ENCODE results near the gene ADGRL2. TPM values are rescaled to one million over a fixed set of nuclear protein-coding genes. Genes with fewer than 3 reads are reported as not detected.

The ADGRL2 gene
- polyA plus RNA-seq, 1 donor = 62.7 TPM

GRCh38 chr1:81907575-81907974 is 106.8 kb downstream of the ADGRL2 start:
- no peak for DNase-seq (ENCODE audit: low read depth)

GRCh38 chr1:81912383-81912782 is 111.6 kb downstream of the ADGRL2 start:
- DNase-seq (ENCODE audit: low read depth) = no peak

- DNase-seq (ENCODE audit: low read depth) = no peak
These were observed 115.2 kb downstream of the ADGRL2 start for GRCh38 chr1:81915937-81916336.

GRCh38 chr1:81920245-81920740 is 119.6 kb downstream of the ADGRL2 start:
- no peak for DNase-seq (ENCODE audit: low read depth)

GRCh38 chr1:81920886-81921285 is 120.2 kb downstream of the ADGRL2 start:
- DNase-seq (ENCODE audit: low read depth) = no peak

- DNase-seq (ENCODE audit: low read depth) = no peak
These were observed 120.6 kb downstream of the ADGRL2 start for GRCh38 chr1:81921344-81921743.

- no peak for DNase-seq (ENCODE audit: low read depth)
These were observed 121.2 kb downstream of the ADGRL2 start for GRCh38 chr1:81921851-81922462.

GRCh38 chr1:81922955-81923354 is 122.2 kb downstream of the ADGRL2 start:
- no peak for DNase-seq (ENCODE audit: low read depth)

GRCh38 chr1:81929106-81929505 is 128.4 kb downstream of the ADGRL2 start:
- DNase-seq (ENCODE audit: low read depth) = no peak

GRCh38 chr1:81936853-81937252 is 136.1 kb downstream of the ADGRL2 start:
- DNase-seq (ENCODE audit: low read depth) = no peak

- DNase-seq (ENCODE audit: low read depth) = peak; percentile 32
These were observed 137.2 kb downstream of the ADGRL2 start for GRCh38 chr1:81937791-81938450.

- no peak for DNase-seq (ENCODE audit: low read depth)
These were observed 147.8 kb downstream of the ADGRL2 start for GRCh38 chr1:81948495-81948894.

- DNase-seq (ENCODE audit: low read depth) = no peak
These were observed 148.7 kb downstream of the ADGRL2 start for GRCh38 chr1:81949421-81949820.

GRCh38 chr1:81950037-81950436 is 149.3 kb downstream of the ADGRL2 start:
- no peak for DNase-seq (ENCODE audit: low read depth)

- peak; percentile 14 for DNase-seq (ENCODE audit: low read depth)
These were observed 150.0 kb downstream of the ADGRL2 start for GRCh38 chr1:81950591-81951244.

GRCh38 chr1:81954534-81955020 is 153.8 kb downstream of the ADGRL2 start:
- no peak for DNase-seq (ENCODE audit: low read depth)

- DNase-seq (ENCODE audit: low read depth) = no peak
These were observed 167.2 kb downstream of the ADGRL2 start for GRCh38 chr1:81967951-81968350.

GRCh38 chr1:81970416-81970815 is 169.7 kb downstream of the ADGRL2 start:
- DNase-seq (ENCODE audit: low read depth) = no peak

GRCh38 chr1:81974222-81974841 is 173.6 kb downstream of the ADGRL2 start:
- DNase-seq (ENCODE audit: low read depth) = no peak

- no peak for DNase-seq (ENCODE audit: low read depth)
These were observed 174.3 kb downstream of the ADGRL2 start for GRCh38 chr1:81974883-81975555.

- no peak for DNase-seq (ENCODE audit: low read depth)
These were observed 175.8 kb downstream of the ADGRL2 start for GRCh38 chr1:81976539-81976938.

GRCh38 chr1:81978945-81979344 is 178.2 kb downstream of the ADGRL2 start:
- no peak for DNase-seq (ENCODE audit: low read depth)

Data from forelimb muscle (tissue), 1 donor.